ENCODE results near the gene PDE1C.

PDE1C gene

DNA sequence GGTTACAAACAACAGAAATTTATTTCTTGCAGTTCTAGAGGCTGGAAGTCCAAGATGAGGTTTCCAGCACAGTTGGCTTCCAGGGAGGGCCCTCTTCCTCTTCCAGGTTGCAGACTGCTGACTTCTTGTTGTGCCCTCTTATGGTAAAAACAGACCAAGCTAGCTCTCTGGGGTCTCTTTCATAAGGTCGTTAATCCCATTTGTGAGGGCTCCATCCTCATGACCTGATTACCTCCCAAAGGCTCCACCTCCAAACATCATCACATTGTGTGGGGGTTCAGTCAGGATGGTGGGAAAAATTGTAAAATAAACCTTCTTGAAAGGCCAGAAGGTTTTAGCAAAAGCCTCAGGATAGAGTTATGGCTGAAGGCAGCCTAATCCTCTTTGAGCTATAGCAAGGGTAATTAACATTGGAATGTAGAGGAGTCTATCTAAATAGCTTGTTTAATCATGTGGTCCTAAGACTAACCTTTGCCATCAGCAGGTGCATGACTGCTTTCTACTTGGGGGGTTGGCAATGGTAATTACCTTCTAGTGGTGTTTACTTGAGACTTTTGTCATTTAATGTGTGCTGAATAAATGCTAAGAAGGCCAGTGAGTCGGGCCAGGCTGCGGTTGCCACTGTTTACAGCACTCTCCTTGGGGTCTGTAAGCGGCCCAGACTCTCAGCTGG is 302.4 kb downstream of the PDE1C start:
- TF ChIP-seq CTCF (IDR thresholded peaks at IDR 0.05; ENCODE audit: low read depth, low read length) = no peak
- no peaks in the 10 kb centered on the region for H3K9me3 ChIP-seq (ENCODE audit: severe bottlenecking)
- H3K27me3 ChIP-seq (ENCODE audit: insufficient read depth, low read depth, severe bottlenecking) = no peaks in the 10 kb centered on the region
- no peaks in the 10 kb centered on the region for H3K36me3 ChIP-seq
- DNase-seq = no peak
- H3K4me3 ChIP-seq (ENCODE audit: low read depth, low read length) = no peak overlapping the region
- no peak overlapping the region for H3K27ac ChIP-seq

DNA sequence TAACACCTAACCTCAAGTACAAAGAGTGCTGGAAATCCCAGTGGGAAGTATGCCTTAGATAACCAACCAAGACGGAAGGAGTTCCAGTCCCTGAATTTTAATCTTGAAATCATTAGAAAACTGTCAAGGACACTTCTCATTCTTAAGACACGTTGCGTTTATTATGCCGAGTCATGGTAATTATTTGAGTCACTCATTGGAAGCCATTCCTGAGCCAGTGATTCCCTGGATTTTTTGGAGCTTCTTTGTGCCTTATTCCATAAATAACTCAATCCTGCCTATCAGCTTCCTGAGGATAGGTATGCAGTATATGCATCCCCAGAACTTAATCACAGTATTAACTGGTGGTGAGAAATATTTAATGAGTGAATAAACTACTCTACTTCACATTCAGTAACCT is 305.7 kb downstream of the PDE1C start:
- DNase-seq = no peak
- TF ChIP-seq CTCF (IDR thresholded peaks at IDR 0.05; ENCODE audit: low read depth, low read length) = no peak
- H3K36me3 ChIP-seq = no peaks in the 10 kb centered on the region
- H3K27ac ChIP-seq = no peak overlapping the region
- H3K27me3 ChIP-seq (ENCODE audit: insufficient read depth, low read depth, severe bottlenecking) = no peaks in the 10 kb centered on the region
- H3K4me3 ChIP-seq (ENCODE audit: low read depth, low read length) = no peak overlapping the region
- no peaks in the 10 kb centered on the region for H3K9me3 ChIP-seq (ENCODE audit: severe bottlenecking)

GRCh38 chr7:31763548-31763947 is 306.7 kb downstream of the PDE1C start:
- TF ChIP-seq CTCF (IDR thresholded peaks at IDR 0.05; ENCODE audit: low read depth, low read length) = peak; percentile 23; the same call in 1 of the 2 replicates
- H3K4me3 ChIP-seq (ENCODE audit: low read depth, low read length) = no peak overlapping the region
- H3K27me3 ChIP-seq (ENCODE audit: insufficient read depth, low read depth, severe bottlenecking) = no peaks in the 10 kb centered on the region
- no peaks in the 10 kb centered on the region for H3K9me3 ChIP-seq (ENCODE audit: severe bottlenecking)
- no peaks in the 10 kb centered on the region for H3K36me3 ChIP-seq
- DNase-seq = no peak
- no peak overlapping the region for H3K27ac ChIP-seq

DNA sequence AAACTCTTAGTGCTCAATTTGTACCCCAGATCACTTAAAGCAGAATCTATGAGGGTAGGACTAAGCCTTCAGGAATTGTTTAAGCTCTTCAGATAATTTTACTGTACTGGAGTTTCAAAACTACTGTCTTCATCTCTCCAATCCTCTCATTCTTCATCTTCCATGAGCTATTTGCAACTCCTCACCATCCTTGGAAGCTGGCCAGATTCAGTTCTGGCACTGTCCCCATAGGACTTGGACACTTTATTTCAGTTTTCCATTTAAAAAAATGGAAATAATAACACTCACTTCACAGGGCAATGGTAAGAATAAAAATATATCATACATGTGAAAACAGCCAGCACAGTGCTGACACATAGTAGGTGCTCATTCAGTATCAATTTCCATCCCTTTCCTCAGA is 308.6 kb downstream of the PDE1C start:
- no peaks in the 10 kb centered on the region for H3K9me3 ChIP-seq (ENCODE audit: severe bottlenecking)
- no peaks in the 10 kb centered on the region for H3K36me3 ChIP-seq
- H3K27ac ChIP-seq = no peak overlapping the region
- DNase-seq = no peak
- no peak for TF ChIP-seq CTCF (IDR thresholded peaks at IDR 0.05; ENCODE audit: low read depth, low read length)
- no peaks in the 10 kb centered on the region for H3K27me3 ChIP-seq (ENCODE audit: insufficient read depth, low read depth, severe bottlenecking)
- no peak overlapping the region for H3K4me3 ChIP-seq (ENCODE audit: low read depth, low read length)

DNA sequence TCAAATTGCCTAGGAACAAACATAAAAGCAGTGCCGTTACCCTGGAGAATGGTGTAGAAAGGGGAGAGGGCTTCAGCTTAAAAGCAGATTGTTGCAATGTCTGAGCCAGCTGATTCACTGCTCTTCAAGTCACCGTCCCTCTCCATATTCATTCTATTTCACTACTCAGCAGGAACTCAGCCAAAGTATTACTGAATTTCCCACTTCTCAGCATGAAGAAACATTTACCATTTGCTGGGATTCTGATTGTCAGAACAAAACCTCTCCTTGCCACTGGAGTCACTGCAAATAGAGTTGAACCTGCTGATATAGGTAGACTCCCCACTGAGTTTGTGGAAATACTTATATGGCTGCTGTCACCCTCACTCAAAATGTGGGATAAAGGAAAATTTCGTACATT is 311.5 kb downstream of the PDE1C start:
- H3K4me3 ChIP-seq (ENCODE audit: low read depth, low read length) = no peak overlapping the region
- DNase-seq = no peak
- TF ChIP-seq CTCF (IDR thresholded peaks at IDR 0.05; ENCODE audit: low read depth, low read length) = no peak
- H3K9me3 ChIP-seq (ENCODE audit: severe bottlenecking) = no peaks in the 10 kb centered on the region
- no peak overlapping the region for H3K27ac ChIP-seq
- no peaks in the 10 kb centered on the region for H3K27me3 ChIP-seq (ENCODE audit: insufficient read depth, low read depth, severe bottlenecking)
- no peaks in the 10 kb centered on the region for H3K36me3 ChIP-seq

DNA sequence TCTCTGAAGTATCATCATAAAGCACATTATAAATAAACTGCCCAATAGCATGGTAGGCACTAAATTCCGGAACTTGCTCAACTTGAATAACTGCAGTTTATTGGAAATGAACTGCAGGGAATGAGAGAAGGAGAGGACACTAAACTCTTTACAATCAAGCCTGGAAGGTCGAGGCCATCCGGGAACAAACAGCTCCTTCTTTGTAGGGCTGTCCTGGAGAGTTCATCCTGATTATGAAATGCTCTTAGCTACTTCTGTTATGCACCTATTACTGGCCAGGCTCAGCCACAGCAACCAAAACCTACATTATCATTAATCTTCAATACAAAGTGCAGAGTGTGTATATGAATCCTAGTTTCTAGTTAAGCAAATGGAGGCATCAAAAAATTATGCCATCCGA is 318.5 kb downstream of the PDE1C start:
- no peak for DNase-seq
- no peak for TF ChIP-seq CTCF (IDR thresholded peaks at IDR 0.05; ENCODE audit: low read depth, low read length)

More for the DNA sequence above, 318.5 kb downstream of the PDE1C start:
- Histone ChIP-seq H3K9me3 (ENCODE audit: severe bottlenecking) (no peaks in the 10 kb centered on the region), H3K27me3 (ENCODE audit: insufficient read depth, low read depth, severe bottlenecking) (no peaks in the 10 kb centered on the region), H3K4me3 (ENCODE audit: low read depth, low read length) (no peak overlapping the region), H3K27ac (no peak overlapping the region), H3K36me3 (peaks cover 3% of the 10 kb centered on the region; the same call in 1 of the 2 replicates)

Data from WERI-Rb-1 (cell line).